Measurements from ENCODE around the gene PTPRT.

The PTPRT gene

DNA sequence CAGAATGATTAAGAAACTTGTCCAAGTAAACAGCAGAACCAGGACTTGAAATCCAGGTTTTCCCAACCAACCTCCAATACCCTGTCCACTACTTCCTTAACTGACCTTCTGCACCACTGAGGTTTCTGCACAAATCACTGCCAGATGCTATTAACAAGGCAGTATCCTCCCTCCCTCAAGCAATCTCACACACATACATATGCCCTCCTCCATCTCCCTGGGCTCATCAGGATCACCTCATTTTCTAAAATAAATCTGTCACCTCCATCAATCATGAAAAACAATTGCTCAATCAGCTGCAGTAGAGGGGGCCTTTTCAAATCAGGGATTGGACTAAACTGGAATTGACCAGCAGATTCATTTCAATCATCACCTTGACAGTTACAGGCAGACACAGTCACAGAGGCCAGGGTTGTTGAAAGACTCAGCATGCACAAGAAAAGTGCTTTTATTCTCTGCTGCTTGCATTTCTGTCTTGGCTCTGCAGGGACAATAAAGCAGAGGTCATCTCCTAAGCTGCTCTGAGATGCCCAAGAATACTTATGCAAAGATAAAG is 539.4 kb downstream of the PTPRT start:
- TF ChIP-seq, protein P1, sequence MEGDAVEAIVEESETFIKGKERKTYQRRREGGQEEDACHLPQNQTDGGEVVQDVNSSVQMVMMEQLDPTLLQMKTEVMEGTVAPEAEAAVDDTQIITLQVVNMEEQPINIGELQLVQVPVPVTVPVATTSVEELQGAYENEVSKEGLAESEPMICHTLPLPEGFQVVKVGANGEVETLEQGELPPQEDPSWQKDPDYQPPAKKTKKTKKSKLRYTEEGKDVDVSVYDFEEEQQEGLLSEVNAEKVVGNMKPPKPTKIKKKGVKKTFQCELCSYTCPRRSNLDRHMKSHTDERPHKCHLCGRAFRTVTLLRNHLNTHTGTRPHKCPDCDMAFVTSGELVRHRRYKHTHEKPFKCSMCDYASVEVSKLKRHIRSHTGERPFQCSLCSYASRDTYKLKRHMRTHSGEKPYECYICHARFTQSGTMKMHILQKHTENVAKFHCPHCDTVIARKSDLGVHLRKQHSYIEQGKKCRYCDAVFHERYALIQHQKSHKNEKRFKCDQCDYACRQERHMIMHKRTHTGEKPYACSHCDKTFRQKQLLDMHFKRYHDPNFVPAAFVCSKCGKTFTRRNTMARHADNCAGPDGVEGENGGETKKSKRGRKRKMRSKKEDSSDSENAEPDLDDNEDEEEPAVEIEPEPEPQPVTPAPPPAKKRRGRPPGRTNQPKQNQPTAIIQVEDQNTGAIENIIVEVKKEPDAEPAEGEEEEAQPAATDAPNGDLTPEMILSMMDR (IDR thresholded peaks at IDR 0.05; ENCODE audit: borderline replicate concordance, control extremely low read depth, extremely low read depth, insufficient read depth, missing control alignments) = no peak
- no peak for DNase-seq (ENCODE audit: low spot score)
- in situ Hi-C loops (cut with MboI; ENCODE audit: low sequenced_read_pairs, unreplicated experiment) = no loop called here

- TF ChIP-seq, protein P1 (IDR thresholded peaks at IDR 0.05; ENCODE audit: borderline replicate concordance, control extremely low read depth, extremely low read depth, insufficient read depth, missing control alignments) = no peak
- in situ Hi-C loops (cut with MboI; ENCODE audit: low sequenced_read_pairs, unreplicated experiment) = no loop called here
- no peak for DNase-seq (ENCODE audit: low spot score)
Observed at GRCh38 chr20:42649748-42650147, 540.0 kb downstream of the PTPRT start.

GRCh38 chr20:42646250-42646649 is 543.5 kb downstream of the PTPRT start:
- in situ Hi-C loops (cut with MboI; ENCODE audit: low sequenced_read_pairs, unreplicated experiment) = no loop called here
- TF ChIP-seq, protein P1 (IDR thresholded peaks at IDR 0.05; ENCODE audit: borderline replicate concordance, control extremely low read depth, extremely low read depth, insufficient read depth, missing control alignments) = no peak
- DNase-seq (ENCODE audit: low spot score) = no peak

DNA sequence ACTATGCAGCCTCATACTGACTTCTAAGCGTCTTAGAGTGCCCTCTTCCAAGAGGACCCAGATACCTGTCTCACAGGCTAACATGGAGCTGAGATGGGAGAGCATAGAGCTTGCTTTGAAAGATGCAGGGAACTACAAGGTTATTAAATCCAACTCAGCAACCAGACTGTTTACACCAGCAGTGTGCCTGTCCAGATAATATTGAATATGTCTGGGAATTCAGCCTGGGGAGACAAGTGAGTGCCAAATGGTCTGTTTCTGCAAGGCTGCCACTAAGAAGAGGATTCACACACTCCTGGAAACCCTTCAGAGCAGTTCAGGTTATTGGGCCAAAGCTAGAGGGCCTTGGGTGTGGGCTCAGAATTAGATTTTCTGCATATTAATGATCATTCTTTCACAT is 547.8 kb downstream of the PTPRT start:
- DNase-seq (ENCODE audit: low spot score) = no peak

GRCh38 chr20:42639140-42639539 is 550.6 kb downstream of the PTPRT start:
- TF ChIP-seq, protein P1 (IDR thresholded peaks at IDR 0.05; ENCODE audit: borderline replicate concordance, control extremely low read depth, extremely low read depth, insufficient read depth, missing control alignments) = no peak
- DNase-seq (ENCODE audit: low spot score) = no peak
- in situ Hi-C loops (cut with MboI; ENCODE audit: low sequenced_read_pairs, unreplicated experiment) = no loop called here

More for the DNA sequence above, 547.8 kb downstream of the PTPRT start:
- in situ Hi-C loops (cut with MboI; ENCODE audit: low sequenced_read_pairs, unreplicated experiment) = no loop called here
- TF ChIP-seq, protein P1 (IDR thresholded peaks at IDR 0.05; ENCODE audit: borderline replicate concordance, control extremely low read depth, extremely low read depth, insufficient read depth, missing control alignments) = no peak

- in situ Hi-C loops (cut with MboI; ENCODE audit: low sequenced_read_pairs, unreplicated experiment) = no loop called here
- TF ChIP-seq, protein P1 (IDR thresholded peaks at IDR 0.05; ENCODE audit: borderline replicate concordance, control extremely low read depth, extremely low read depth, insufficient read depth, missing control alignments) = no peak
- no peak for DNase-seq (ENCODE audit: low spot score)
Observed at GRCh38 chr20:42635699-42636411, 553.9 kb downstream of the PTPRT start.

All from GM13976 (cell line).